Middle frontal gyrus (tissue), 1 donor: ENCODE measurements around the gene KRTAP26-1.

Source experiments
- DNase-seq: peaks from one replicate; pipeline ENCODE4 v3.0.0-alpha.2; 2015; ENCODE audit warnings: low spot score; ENCODE audit errors: extremely low spot score

The KRTAP26-1 gene

DNA sequence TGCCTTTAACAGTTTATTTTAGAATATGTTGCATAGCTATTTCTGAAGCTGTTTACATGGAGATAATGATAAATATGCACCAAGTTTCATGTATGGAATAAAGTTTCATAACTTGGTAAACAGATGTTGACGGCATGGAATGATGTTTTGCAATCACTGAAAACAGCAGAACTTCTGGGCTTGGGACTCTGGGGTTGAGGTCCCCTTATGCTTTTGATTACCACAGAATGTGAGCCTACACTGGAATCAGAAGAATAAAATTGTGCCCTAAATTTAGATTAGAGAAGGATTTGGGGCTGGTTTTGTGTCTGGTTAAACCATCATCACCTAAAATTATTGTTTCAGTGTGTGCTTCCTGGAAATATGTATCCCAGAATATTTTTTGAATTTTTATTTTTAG is 48.5 kb downstream of the KRTAP26-1 start:
- DNase-seq, result no peak

DNA sequence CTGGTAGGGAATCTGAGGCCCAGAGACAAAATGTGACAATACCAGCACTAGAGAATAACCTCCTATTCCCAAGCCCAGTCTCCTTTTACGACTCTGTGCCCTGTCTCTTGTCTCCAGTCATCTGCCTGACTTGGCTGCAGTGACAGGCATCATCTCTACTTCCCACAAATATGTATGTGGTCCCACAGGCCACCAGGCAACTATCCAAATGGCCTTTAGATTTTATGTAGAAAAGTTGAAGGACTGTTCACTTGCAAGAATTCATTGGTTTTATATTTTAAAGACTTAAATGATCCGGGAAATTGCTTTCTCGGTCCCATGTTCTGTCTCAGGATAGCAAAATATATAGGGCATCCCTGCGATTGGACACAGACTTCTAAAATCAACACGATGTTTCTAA is 49.0 kb downstream of the KRTAP26-1 start:
- DNase-seq, result no peak

- DNase-seq, result no peak
These were observed 50.1 kb downstream of the KRTAP26-1 start for GRCh38 chr21:30269803-30270530.
